T-helper 22 cell (primary cell): ENCODE measurements around the gene PCSK6.
"Not testable (repeated sequence)": the region's sequence is repeated elsewhere in the genome, so short reads cannot be mapped to it uniquely, and the experiment has no call there.

Source experiments
- DNase-seq: peaks from one replicate; pipeline ENCODE4 v3.0.0-alpha.2; 2020; ENCODE audit warnings: low read depth

The PCSK6 gene

GRCh38 chr15:101307897-101308603 is 181.5 kb downstream of the PCSK6 start:
- no peak for DNase-seq

- no peak for DNase-seq
Observed at GRCh38 chr15:101307048-101307896, 182.2 kb downstream of the PCSK6 start.

GRCh38 chr15:101306341-101307047 is 183.0 kb downstream of the PCSK6 start:
- DNase-seq: no peak

- DNase-seq: no peak
Observed at GRCh38 chr15:101305820-101306255, 183.7 kb downstream of the PCSK6 start.

- no peak for DNase-seq
Observed at GRCh38 chr15:101303408-101303807, 186.1 kb downstream of the PCSK6 start.

GRCh38 chr15:101296418-101297405 is 192.8 kb downstream of the PCSK6 start:
- DNase-seq: no peak

GRCh38 chr15:101295607-101296161 is 193.8 kb downstream of the PCSK6 start:
- DNase-seq: no peak

GRCh38 chr15:101294731-101295606 is 194.5 kb downstream of the PCSK6 start, which contains the start of gene SNRPA1:
Gene SNRPA1, minus strand, starts transcription at chr15:101295248. Its CDS starts 70 bp downstream, at chr15:101295178.
- peak; percentile 95 for DNase-seq

GRCh38 chr15:101293122-101293521 is 196.4 kb downstream of the PCSK6 start:
- no peak for DNase-seq

- no peak for DNase-seq
Observed at GRCh38 chr15:101288905-101289513, 200.5 kb downstream of the PCSK6 start.

GRCh38 chr15:101287342-101287741 is 202.2 kb downstream of the PCSK6 start:
- not testable (repeated sequence) for DNase-seq

- DNase-seq: no peak
Observed at GRCh38 chr15:101286471-101287114, 202.9 kb downstream of the PCSK6 start.

- no peak for DNase-seq
Observed at GRCh38 chr15:101283931-101284330, 205.6 kb downstream of the PCSK6 start.

GRCh38 chr15:101280007-101280406 is 209.5 kb downstream of the PCSK6 start:
- no peak for DNase-seq

- no peak for DNase-seq
Observed at GRCh38 chr15:101277943-101278564, 211.5 kb downstream of the PCSK6 start.

- DNase-seq: peak; percentile 79
Observed at GRCh38 chr15:101277038-101277822, 212.3 kb downstream of the PCSK6 start, which contains the start of gene SELENOS. Gene SELENOS, minus strand, starts transcription at chr15:101277485. Its CDS starts 68 bp downstream, at chr15:101277417.

GRCh38 chr15:101276501-101277037 is 212.9 kb downstream of the PCSK6 start:
- no peak for DNase-seq
